NOMO-1 treated with DMSO at 0.1 percent for 48 hours (cell line): ENCODE measurements around the gene MGP.

ENCODE experiments used
- DNase-seq: peaks from one replicate; lab custom pipeline; 2025; ENCODE audit not compliant: unreplicated experiment; lab: John Stamatoyannopoulos, UW

MGP gene

DNA sequence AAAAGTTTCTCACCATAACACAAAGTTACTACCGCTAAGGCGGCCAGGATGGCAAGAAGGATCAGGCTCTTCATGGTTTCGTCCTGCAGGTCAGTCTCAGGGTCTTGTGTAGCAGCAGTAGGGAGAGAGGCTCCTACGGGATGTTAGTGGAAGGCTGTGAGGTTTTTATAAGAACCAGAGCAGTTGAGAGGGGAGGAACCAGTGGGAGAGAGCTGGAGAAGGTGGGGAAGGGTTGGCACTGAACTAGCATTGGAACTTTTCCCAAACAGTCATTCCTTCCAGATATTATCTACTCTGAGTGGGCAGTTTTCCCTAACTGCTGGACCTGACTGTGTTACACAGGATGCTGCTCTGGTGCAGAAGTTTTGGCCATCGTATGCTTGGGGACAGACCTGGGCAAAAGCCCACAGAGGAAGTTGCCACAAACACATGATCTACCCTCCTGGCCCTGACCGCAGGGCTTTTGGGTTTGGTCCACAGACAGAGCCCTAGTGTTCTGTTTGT, at the start of gene MGP:
Gene MGP (minus strand): TSS at position 137 of the 504 bp plus-strand sequence. CDS start 63 bp downstream, at position 74.
- DNase-seq, result no peak

GRCh38 chr12:14935031-14935430, 49.4 kb upstream of the MGP start:
- no peak for DNase-seq

DNA sequence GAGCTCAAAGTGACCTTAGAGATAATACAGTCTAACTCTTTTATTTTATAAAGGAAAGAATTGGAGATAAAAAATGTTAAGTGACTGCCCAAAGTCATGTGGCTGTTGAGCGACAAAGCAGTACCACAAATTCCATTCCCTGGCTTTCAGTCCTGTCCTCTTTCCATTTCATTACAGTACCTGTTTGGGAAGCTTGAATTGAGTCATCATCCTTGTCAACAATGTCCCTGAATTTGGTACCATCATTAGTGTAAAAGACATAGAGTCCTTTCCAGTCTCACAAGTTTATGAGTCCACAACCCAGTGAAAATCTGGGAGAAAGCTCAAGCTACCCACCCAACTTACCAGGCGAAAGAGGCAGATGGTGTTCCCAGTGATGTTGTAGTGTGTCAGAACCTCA, 48.9 kb upstream of the MGP start:
- DNase-seq, result no peak

DNA sequence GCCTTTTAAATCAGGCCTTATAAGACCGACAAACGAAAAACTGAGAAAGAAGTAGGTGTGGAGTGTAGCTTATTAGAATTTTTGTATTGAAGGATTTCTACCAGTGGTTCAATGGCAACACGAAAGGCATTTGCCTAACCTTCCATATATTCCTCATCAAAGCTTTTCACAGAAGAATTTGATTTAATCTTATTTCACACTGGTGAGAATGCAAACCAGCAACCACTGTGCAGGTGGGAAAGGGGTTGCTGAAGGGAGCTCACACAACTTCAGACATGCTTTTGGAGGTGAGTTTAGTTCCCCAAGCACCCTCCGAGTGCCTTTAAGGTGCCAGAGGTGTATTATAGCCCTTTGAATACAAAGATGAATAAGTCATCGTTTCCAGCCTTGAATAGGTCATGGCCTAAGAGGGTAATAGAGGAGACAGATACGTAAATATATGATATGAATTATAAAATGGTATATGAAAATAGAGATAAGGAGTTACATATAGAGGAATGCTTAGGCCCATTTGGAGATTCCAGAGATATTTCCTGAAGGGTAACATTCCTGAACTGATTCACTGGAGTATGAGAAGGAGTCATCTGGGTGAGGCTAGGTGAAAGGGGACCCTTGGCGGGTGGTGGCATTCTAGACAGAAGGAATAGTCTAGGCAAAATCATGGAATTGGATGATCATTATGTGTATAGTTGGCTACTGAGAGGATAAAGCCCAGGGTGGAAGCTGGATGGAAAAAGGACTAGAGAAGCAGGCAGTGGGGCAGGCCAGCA, 46.3 kb upstream of the MGP start:
- no peak for DNase-seq

DNA sequence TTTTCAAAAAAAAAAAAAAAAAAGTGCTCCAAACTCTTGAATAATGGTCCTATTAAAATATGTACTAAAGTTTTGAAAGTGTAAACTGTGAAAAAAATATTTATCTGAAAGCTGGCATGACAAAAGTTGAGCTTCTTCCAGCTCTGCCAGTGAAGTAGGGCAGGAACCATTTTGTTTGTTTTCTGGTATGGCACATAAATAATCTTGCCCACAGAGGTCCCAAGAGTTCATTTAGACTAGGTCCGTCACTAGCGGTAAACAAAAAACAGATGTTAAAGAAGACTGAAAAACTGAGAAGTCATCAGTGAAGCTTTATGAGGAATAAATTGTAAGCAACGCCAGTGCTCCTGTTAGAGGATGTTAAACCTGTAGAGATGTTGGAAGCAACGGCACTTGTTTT, 45.7 kb upstream of the MGP start:
- no peak for DNase-seq

DNA sequence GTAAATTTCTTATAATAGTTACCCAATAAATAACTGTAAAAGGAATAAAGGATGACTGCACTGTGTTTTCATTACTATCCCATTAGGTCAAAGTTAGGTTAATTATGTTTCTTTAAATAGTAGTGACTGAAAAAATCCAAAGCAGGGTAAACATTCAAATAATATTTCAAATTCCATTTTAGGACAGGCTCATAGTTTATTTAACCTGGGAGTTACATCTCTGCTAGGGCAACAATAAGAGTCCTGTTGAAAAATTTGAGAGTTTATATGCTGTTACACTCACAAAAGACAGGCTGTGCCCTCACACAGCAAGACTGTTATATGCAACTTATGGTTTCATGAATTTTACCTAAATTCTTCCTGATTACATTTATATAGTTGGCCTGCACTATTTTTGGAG, 44.6 kb upstream of the MGP start:
- no peak for DNase-seq

- no peak for DNase-seq
Observed at GRCh38 chr12:14928931-14929330, 43.3 kb upstream of the MGP start.

- DNase-seq, result no peak
Observed at GRCh38 chr12:14927267-14927666, 41.6 kb upstream of the MGP start.

DNA sequence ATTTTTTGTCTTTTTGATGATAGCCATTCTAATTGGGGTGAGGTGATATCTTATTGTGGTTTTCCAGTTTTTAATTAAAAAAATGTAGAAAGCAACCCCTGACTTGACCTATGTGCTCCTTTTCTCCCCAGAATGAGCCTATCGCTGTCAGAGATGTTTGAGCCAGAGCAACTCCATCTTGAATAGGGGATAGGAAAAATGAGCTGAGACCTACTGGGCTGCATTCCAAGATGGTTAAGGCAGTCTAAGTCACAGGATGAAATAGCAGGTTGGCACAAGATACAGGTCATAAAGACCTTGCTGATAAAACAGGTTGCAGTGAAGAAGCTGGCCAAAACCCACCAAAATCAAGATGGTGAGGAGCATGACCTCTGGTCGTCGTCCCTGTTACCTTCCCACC, 38.9 kb upstream of the MGP start:
- DNase-seq, result no peak

GRCh38 chr12:14923944-14924343, 38.3 kb upstream of the MGP start:
- no peak for DNase-seq

DNA sequence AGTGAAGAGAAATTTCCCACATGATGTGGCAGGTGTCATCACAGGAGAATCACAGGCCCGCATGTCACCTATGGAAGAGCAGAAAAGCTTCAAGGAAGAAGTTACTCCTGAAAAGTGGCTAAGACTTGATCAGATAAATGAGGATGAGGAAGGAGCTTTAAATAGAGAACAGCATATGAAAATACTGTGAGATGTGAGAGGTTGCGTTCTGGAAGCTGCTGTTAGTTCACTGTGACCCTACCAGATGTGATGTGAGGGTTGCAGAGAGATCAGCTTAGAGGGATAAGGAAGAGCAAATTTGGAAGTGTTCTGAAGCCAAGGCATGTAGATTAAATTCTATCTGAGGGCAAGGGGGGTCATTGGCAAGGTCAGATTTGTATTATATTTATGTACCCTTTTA, 35.6 kb upstream of the MGP start:
- no peak for DNase-seq

- DNase-seq, result no peak
Observed at GRCh38 chr12:14920475-14921126, 34.9 kb upstream of the MGP start.

GRCh38 chr12:14919455-14919854, 33.8 kb upstream of the MGP start:
- no peak for DNase-seq

DNA sequence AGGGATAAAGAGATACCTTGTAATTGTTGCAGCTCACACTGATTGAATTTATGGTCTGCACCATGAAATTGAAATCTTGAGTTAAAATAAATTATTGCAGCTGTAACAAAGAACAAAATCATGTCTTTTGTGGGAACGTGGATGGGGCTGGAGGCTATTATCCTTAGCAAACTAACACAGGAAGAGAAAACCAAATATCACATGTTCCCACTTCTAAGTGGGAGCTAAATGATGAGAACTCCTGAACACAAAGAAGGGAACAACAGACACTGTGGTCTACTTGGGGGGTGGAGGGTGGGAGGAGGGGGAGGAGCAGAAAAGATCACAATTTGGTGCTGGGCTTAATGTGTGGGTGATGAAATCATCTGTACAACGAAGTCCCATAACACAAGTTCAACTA, 30.1 kb upstream of the MGP start:
- no peak for DNase-seq

GRCh38 chr12:14913381-14913781, 27.7 kb upstream of the MGP start:
- no peak for DNase-seq

DNA sequence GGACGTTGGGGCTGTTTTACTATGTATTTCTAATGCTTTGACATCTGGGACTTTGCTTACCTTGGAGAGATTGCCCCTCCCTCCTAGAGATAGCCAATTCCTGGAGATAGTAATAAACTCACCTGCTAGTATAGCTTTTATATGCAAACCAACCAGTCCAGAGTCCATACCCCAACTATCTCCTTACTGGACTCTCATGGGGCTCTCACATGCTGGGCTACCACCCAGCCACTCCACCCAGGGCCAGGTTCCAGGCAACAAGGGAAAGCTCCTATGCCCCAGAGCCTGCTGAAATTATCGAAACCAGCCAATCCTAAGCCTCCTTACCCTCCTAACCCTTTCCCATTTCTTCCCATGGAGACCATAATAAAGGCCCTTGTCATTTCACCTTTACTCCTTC, 25.5 kb upstream of the MGP start:
- DNase-seq, result no peak

DNA sequence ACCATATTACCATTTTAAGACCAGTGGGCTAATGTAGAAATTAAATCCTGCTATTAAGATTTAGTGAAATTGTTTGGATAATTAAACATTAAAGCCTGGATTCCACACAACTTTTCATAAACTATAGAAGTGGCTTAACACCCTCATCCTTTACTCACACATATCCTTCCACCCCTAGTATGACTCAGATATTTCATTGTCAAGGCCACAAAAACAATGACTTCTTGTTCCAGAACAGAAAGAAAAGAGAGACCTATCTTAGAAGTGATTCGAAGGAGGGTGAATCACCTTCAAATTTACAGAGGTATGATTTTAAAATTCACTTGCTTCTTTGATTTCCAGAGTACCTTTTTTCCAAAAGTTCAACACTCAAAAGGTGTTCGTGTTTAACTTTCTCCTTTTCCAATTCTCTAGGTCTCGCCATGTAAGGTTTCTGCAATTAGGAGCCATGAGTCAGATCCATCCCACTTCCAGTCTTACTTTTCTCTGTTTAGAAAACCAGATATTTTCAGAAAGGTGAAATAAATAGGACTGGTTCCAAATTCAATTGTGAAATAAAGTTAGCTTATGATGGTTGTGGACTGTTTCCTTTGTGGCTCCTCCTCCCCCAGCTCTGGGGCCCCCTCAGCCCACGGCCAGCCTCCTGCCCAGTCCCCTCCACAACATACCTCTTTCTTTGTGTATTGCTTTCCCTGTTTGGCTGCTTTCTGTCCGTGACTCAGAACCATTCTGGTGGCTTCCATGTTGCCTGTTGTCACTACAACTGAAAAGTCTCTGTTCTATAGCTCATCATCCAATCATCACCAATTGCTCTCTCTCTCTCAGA, 24.6 kb upstream of the MGP start:
- no peak for DNase-seq

- no peak for DNase-seq
Observed at GRCh38 chr12:14907953-14908352, 22.3 kb upstream of the MGP start.

DNA sequence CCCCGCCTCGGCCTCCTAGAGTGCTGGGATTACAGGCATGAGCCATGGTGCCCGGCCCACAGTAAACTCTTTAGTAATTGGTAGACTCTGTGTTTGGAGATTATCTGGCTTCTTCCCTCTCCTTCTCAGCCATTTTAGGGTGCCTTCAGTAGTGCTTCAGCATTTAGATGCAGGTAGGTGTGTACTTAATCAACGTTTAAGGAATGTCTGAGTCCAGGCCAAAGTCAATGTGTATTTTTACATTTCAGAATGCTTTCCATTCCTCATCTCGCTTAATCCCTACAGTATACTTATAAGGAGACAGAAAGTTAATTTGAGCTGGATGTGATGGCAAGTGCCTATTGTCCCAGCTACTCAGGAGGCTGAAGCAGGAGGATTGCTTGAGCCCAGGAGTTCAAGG, 20.5 kb upstream of the MGP start:
- no peak for DNase-seq

DNA sequence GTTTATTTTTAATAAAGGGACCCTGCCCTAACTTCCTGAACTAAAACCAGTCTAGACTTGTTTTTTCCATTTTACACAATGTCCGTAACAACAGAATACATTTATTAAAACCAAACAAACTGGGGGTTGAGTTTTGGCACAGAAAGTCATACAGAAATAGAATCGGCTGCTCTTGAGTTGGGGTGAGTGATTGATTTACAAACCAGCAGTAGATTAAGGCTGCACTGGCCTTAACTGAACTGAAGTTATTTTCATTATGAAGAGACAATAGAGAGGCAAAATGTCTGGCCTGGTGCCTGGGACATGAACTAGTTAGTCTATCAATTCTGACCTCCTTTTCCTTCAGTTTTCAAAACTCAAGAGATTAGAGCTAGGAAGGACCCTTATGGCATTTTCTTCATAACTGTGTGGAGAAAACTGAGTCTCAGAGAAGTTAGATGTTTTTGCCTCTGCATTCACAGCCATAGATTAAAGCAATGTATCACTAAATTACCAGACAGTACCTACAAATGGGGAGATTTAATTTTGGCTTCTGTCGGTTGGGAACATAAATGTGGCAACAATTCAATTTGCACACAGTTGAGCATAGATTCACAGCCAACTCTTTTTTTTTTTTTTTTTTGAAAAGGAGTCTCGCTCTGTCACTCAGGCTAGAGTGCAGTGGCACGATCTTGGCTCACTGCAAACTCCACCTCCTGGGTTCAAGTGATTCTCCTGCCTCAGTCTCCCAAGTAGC, 19.8 kb upstream of the MGP start:
- DNase-seq, result no peak

- DNase-seq, result no peak
Observed at GRCh38 chr12:14904854-14905253, 19.2 kb upstream of the MGP start.
